Fibroblast of skin of right quadriceps (primary cell): ENCODE measurements around the gene ST8SIA6.
"Not testable (repeated sequence)": the region's sequence is repeated elsewhere in the genome, so short reads cannot be mapped to it uniquely, and the experiment has no call there.

Experiments used
- DNase-seq: peaks from one replicate; pipeline ENCODE4 v3.0.0-alpha.2; 2013

Gene ST8SIA6, protein sequence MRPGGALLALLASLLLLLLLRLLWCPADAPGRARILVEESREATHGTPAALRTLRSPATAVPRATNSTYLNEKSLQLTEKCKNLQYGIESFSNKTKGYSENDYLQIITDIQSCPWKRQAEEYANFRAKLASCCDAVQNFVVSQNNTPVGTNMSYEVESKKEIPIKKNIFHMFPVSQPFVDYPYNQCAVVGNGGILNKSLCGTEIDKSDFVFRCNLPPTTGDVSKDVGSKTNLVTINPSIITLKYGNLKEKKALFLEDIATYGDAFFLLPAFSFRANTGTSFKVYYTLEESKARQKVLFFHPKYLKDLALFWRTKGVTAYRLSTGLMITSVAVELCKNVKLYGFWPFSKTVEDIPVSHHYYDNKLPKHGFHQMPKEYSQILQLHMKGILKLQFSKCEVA

DNA sequence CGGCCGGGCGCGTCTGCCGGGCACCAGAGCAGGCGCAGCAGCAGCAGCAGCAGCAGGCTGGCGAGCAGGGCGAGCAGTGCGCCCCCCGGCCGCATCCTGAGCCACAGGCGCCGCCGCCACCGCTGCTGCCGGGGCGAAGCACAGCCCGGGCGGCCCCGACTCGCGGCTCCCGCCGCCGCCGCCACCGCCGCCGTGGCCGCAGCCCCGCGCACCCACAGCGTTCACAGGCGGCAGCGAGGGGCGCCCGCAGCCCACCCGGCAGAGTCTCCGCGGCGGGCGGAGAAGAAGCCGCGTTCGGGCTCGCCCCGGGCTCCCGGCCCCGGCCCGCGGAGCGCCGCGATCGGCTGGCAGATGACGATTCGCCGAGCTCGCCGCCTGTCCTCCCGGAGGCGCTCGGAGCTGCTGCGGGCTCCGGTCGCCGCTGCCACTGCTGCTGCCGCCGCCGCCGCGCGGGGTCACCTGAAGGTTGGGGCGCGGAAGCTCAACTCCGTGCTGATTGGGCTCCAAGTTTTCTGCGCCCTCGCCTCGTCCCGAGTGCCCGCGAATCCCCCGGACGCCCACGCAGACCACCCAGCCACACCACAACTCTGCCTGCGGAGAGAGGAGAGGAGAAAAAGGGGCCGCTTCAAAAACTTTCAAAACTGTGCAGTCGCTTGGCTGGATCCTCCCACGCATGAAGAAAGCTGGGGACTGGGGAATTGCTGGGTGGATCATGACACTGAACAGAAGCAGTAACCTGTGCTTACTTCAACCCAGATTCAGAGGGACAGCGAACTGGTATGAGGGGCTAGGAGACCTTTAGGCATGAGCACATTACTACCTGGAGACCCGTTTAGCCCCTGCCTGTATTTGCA is at the start of gene ST8SIA6:
ST8SIA6 (minus strand) TSS at position 435 of the 854 bp plus-strand sequence; CDS start at position 95, 340 bp downstream.
- peak; percentile 48 for DNase-seq

DNA sequence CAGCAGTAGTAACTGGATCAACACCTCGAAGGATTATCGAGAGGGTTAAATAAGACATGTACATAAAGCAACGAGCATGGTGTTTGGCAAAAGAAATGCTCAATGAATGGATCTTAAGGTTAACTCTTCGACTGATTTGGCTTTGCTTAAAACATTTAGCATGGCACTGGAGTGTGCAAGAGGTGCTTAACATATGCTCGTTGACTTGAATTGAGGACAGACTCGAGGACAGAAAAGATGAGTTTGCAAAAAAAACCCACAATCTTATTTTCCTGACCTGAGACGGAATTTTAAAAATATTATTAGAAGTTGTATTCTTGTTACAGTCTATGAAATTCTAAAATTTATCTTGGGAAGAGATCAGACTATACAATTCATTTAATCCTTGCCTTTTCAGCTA is 49.4 kb upstream of the ST8SIA6 start:
- DNase-seq, result no peak

DNA sequence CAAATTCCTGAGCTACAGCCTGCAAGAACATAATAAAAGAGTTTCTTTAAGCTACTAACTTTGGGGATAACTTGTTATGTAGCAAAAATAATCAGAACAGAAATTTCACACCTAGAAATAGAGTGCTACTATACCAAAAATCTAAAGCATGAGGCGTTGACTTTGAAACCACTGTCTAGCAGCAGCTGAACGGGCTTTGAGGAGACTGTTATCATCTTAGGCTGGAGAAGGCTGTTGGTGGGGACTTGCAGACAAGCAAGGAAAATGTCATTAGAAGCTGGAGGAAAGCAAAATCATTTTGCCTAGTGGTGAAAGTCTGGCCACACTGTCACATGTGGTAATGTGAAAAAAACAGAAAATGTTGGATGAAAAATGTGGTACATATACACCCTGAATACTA is 48.4 kb upstream of the ST8SIA6 start:
- no peak for DNase-seq

DNA sequence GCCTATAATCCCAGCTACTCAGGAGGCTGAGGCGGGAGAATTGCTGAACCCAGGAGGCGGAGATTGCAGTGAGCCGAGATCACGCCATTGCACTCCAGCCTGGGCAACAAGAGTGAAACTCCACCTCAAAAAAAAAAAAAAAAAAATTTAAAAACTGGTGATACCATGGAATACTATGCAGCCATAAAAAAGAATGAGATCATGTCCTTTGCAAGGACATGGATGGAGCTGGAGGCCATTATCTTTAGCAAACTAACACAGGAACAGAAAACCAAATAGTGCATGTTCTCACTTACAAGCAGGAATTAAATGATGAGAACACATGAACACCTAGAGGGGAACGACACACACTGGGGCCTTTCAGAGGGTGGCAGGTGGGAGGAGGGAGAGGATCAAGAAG is 44.6 kb upstream of the ST8SIA6 start:
- DNase-seq, result not testable (repeated sequence)

DNA sequence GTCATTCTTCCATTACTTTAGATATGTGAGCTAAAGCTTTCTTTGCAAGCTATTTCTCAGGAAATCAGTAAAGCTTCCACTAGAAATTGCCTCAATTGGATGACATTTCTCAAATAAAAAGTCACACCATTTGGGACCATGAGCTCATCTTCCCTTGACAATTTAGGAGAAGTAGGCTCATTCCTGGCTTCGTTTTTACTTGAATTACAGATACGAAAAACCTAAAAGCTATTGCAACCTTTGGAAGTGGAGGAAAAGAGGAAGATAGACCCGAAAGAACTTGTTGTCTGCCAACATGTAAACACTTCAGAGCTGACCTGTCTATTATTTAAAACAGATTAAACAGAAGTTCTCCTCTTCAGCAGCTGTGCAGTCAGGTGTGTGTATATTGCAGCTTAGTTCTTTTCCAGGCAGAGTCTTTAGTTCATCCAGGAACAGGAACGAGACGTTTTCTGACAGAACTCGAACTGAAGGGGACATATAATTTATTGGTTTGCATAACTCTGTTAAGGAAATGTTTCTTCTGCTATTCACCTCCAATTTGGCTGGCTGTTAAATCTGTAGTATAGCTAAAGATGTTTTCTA is 43.1 kb upstream of the ST8SIA6 start:
- DNase-seq, result no peak

DNA sequence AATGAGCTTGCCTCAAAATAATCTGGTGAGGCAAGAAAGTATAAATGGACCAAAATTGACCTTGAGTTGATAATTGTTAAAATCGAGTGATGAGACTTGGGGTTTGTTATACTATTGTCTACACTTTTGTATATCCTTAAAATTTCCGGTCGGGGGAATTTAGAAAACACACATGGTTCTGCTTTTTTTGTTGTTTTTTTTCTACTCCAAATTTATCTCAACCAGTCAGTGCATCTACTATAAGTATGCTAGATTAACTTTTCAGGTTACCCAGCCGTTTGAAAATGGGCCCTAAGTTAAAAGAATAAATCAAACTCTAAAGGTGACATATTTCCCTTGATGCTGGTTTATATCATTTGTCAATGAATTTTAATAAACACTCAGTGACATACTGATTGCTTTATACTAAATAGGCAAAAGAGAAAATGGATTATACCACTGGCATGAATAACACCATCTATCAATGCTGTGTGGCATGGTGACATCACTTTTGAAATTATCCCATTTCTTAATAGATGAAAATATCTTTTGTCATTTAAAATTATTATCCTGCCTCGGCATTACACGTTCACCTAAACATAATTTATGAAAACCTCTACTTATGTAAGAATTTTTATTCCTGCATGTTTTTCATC is 40.3 kb upstream of the ST8SIA6 start:
- no peak for DNase-seq

DNA sequence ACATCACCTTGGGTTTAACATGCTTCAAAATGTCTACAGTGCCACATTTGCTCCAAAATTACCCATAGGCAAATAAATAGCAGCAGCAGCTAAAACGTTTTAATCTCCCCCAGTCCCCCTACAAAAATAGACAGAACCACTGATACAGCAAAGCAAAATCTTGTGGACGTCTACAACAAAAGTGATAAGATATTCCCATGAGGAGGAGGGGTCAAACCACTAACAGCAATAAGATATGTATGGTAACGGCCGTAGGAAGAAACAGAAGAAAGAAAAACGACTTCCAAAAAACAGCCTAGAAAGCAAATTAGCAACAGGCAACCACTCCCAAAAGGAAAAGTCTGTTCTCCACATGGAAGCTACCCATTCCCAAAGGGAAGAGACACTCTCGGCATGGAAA is 34.5 kb upstream of the ST8SIA6 start:
- DNase-seq, result no peak

DNA sequence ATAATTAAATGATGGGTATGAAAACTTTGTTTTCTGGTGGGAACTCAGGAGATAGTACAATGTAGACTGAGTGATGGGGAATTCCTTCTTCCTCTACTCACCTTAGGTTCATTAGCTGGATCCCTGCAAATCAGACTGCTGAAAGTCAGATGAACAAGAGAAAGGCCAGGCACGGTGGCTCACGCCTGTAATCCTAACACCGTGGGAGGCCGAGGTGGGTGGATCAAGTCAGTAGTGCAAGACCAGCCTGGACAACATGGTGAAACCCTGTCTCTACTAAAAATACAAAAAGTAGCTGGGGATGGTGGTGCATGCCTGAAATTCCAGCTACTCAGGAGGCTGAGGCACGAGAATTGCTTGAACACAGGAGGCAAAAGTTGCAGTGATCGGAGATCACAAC is 28.7 kb upstream of the ST8SIA6 start:
- DNase-seq, result no peak

DNA sequence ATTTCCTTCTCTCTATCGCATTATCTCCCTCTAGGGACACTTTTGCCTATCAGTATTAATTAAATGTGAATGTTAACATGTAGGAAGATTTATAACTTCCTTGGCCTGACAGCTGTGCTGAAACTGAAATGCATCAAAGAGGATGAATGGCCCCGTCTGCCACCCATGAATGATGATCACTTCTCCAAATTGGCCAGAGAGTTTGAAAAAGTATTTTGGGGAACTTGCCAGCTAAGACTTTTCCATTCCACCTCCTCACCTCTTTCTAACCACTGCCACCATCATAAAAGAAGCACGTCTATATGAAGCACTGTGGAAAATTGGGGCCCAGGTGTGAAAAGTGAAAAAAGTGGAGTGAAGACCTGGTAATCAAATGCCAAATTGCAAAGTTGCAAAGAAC is 25.4 kb upstream of the ST8SIA6 start:
- DNase-seq, result no peak

DNA sequence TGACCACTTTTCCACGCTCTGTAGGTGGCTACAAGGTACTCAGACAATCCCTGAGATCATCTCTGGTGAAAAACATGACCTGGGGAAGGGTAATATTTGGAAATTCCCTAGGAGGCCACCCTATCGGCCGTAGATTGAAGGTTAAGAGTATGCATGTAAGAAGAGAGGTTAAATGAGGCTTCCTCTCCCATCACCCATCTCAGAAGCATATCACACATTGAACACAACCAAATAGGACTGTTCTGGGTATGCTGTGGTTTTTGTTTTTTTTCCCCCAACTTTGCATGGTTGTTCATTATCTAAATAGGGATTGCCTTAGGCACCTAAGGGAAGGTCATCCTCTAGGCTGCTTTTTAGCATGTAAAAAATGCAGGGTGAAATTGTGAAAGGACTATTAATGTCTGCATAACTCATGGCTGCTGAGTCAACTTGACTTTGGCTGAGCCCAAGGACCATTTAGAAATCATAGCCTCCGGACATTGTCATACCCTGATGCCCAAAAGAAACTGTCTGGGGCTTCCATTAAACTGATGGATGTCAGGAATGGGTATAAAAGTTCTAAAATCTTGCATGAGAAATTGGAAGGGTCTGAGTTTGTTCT is 24.7 kb upstream of the ST8SIA6 start:
- DNase-seq, result no peak

DNA sequence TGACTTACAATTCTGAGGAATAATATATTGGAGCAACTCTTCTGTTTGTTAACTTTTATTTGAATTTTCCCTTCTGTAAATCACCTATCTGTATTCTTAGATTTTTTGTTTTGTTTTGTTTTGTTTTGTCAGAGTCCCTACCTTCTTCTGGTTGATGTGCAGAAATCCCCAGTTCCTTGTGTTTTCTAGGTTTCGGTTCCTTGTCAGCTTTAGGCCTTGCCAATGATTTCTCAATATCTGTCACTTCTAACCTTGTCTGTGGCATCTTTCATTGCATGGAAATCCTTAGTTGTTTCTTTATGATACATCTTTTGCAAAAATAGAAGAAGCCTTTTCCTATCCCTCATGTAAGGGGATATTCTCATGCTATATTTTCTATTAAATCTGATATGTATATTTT is 21.7 kb upstream of the ST8SIA6 start:
- no peak for DNase-seq

DNA sequence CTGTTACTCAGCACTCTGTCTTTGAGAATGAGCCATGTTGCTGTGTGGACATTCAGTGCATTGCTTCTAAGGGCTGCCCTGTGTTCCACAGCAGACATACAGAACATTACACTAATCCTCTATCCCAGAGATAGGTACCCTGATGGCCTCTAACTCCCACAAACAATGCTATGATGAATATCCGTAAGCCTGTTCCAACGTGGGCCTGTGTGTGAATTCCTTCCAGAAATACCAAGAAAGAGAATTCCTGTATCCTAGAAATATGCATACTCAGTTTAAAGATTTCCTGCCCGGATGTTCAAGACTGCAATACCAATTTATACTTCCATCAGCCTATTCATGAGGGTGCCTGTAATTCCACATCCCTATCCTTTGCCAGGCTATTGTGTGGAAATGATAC is 21.3 kb upstream of the ST8SIA6 start:
- DNase-seq, result no peak

DNA sequence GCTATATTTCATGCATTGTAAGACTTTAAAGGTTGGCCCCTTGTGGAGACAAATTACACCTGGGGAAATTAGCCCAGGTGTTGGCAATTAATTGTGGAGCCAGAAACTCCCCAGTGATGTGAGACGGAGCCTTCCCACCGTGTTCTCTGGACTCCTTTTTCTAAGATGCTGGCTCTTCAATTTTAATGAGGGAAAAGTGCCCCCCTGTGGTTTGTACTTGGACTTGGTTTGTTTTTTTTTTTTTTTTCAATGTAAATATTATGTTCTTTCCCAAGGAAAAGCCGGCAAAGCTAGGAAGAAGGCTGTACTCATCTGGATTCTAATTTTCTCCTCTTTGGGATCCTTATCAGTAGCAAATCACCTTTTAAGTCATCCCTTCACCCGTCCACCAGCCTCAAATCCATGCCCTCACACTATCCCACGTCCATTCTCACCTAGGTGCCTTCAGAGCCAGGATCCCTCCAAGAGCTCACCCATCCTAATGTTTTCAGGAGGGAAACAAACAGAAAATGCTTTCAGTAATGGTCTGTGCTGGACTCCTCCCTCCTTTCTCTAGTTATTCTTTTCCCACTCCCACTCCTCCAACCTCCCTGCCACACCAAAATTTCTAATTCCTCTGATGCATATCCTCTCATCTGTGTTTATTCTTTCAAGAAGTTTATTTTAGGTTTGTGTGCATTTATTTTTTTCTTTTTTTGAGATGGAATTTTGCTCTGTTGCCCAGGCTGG is 20.4 kb upstream of the ST8SIA6 start:
- no peak for DNase-seq

DNA sequence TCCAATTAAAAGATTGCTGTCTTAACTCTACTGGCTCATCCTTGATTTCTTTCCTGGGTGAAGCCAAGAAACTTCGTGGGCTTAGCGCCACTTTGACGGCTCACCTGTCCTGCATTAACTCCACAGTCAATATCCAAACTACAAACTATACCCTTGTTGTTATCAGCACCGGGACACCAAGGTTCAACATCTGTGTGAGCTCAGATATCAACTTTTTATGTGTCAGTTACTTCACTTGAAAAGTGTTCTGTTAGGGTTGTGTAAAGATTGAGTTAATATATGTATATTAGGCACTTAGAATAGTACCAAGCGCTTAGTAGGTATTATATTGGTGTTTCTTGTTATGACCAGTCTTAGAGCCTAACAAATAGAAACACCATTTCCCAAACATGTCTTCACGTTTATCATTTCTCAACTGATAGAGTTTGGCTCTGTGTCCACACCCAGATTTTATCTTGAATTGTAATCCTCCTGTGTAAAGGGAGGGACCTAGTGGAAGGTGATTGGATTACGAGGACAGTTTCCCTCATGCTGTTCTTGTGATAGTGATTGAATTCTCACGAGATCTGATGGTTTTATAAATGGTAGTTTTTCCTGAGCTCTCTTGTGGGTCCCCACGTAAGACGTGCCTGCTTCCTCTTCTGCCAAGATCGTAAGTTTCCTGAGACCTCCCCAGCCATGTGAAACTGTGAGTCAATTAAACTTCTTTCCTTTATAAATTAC is 19.0 kb upstream of the ST8SIA6 start:
- no peak for DNase-seq

DNA sequence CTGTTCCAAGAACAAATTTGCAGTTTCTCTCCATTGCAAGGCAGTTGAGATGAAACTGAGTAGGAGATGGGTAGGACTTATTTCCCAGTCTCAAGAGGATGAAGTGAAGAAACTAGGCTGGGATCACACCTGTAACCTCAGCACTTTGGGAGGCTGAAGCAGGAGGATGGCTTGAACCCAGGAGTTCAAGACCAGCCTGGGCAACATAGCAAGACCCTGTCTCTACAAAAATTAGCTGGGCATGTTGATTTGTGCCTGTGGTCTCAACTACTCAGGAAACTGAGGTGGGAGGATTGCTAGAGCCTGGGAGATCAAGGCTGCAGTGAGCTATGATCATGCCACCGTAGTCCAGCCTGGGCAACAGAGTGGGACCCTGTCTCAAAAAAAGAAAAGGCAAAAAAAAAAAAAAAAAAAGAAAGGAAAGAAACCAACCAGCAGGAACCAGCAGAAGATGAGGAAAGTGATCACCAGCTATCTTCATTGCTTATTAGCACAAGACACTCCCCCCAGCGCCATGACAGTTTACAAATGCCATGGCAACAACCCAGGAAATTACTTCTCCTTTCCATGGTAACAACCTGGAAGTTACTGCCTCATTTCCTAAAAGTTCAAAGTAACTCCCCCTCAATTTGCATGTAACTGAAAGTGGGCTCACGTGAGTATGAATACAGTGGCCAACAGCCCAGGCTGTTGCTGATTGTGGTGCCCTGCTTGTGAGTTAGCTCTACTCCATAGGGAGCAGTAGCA is 18.3 kb upstream of the ST8SIA6 start:
- no peak for DNase-seq

DNA sequence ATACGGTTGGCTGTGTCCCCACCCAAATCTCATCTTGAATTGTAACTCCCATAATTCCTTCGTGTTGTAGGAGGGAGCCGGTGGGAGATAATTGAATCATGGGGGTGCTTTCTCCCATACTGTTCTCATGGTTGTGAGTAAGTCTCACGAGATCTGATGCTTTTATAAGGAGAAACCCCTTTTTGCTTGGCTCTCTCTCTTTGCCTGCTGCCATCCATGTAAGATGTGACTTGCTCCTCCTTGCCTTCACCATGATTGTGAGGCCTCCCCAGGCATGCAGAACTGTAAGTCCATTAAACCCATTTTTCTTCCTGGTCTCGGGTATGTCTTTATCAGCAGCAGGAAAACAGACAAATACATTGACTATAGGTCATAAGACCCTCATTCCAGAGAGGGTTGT is 15.9 kb upstream of the ST8SIA6 start:
- DNase-seq, result no peak

DNA sequence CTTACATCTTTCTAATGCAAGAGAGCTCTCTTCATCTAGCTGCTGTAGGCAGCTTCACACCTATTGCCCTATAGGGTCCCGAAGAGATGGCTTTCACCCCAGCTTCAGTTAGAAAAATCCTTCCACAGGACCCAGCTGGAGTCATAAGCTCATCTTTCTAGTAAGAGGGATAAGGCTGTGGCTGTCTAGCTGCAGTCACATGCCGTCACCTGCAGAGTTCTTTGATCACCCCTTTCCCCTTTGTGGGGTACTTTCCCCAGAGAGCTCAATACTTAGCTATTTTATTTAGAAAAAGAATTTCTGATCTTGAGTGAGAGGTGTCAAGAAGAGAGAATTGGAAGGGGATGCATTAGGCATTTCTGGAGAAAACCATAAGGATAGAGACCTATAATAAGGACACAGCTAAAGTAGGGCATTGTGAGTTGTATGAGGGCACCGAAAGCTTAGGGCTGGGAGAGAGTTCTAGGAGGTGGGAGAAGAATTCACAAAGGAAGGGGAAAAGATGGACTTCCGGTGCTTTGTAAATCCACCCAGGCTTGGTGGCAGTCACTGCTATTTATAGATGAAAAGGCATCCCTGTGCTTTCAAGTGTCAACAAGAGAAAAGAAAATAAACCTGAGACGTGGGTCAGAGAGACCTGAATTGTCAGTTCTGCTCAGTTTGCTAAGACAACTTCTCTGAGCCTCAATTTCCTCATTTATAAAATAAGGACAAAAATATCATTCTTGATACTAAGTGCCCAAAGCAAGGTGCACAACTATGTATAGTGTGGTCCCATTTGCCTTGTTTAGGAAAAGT is 11.1 kb upstream of the ST8SIA6 start:
- no peak for DNase-seq

DNA sequence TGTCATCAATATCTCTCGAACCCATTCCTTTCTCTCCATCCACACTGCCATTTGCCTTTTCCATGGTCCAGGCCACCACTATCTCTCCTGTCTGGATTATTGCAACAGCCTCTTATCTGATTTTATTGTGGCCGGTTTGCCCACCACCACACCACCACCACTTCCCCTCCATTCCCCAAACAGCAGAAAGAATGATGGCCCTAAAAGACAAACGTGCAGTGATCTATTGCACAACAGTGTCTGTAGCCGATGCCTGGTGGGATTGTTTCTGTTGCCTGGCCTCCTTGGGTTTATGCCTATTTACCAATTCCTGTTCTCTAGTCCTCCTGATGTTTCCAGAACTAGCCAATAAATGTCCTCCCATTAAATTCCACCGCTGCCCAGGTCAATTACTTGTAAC is 10.2 kb upstream of the ST8SIA6 start:
- no peak for DNase-seq

DNA sequence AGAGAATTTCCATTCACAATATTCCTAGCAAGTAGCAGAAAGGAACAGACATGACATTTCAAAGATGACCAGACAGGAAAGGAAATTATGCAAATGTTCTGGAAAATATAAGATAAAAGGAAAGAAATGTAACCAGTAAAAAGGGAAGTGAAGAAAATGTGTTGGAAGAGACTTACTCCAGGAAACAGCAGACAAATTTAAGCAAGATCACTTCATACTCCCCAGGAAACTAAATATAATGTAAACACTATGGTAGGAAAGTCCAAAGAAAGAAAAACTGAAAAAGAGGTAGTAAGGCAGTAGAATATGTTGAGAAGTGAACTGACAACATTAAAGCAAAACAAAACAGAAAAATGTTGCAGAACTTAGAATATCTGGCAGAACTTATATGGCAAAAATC is 6.4 kb upstream of the ST8SIA6 start:
- DNase-seq, result no peak

DNA sequence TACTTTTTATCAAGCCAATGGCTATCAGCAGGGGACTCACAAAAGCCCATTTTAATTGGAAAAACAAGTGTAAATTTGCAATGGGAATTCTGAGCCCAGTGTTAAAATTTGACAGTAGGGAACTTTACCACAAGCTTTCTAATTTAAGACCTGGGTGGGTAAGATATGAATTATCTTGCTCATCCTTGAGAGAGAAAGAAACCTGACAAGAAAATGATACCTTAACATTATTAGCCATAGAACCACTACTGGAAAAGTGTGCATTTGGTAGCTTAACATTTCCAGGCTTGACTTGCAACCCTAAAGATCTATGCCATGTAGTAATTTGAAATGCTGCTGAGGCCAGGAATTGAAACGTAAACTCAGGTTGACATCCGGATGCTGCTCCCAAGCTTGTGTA is 2.7 kb upstream of the ST8SIA6 start:
- no peak for DNase-seq
